ENCODE data around the gene MPDZ. TPM values are rescaled to one million over a fixed set of nuclear protein-coding genes. Genes with fewer than 3 reads are reported as not detected.

The MPDZ gene
- total and polyA plus RNA-seq, 2 of the 13 experiments (the other 11 are each of a cell fraction or from before 2014, with no cell fraction given): 12.4 to 14.7 TPM

GRCh38 chr9:13281356-13282016, 2.0 kb upstream of the MPDZ start:
- no peak overlapping the region for H3K4me3 ChIP-seq (replicated peaks in 1 of 3; ENCODE audit: insufficient read depth in 1 of 3, low read depth in 2 of 3, low read length in 3 of 3)
- no peak overlapping the region for H3K9ac ChIP-seq (ENCODE audit: insufficient read depth, low read depth, low read length)
- no peak overlapping the region for H2AFZ ChIP-seq (ENCODE audit: low read length)
- ATAC-seq (no peak), DNase-seq (ENCODE audit: low spot score) (no peak), FAIRE-seq (no peak)
- H3K27me3 ChIP-seq (ENCODE audit: control insufficient read depth in 1 of 2, insufficient read depth in 2 of 2, low read length in 2 of 2): no peaks in the 10 kb centered on the region
- 14% methylated on average over 5 of the region's 5 CpGs for WGBS (ENCODE audit: low lambda C conversion rate)
- no peak overlapping the region for H3K4me2 ChIP-seq (ENCODE audit: low read depth, low read length)
- H3K4me1 ChIP-seq (ENCODE audit: insufficient read depth, low read length): peaks cover 12% of the 10 kb centered on the region; the same call in 1 of the 2 replicates
- no TSS peak for BruUV-seq (replicated peaks)
- H4K20me1 ChIP-seq (ENCODE audit: insufficient read depth, low read length): no peaks in the 10 kb centered on the region
- H3K9me3 ChIP-seq (ENCODE audit: low read length): no peaks in the 10 kb centered on the region
- no peak overlapping the region for H3K27ac ChIP-seq (ENCODE audit: extremely low read length, insufficient read depth, low read length)
- ChIA-PET POLR2A (no interaction called here), CTCF (ENCODE audit: low intra/inter-chr PET ratio, low total read pairs) (no interaction called here)
- intact Hi-C loops (cut with micrococcal nuclease; ENCODE audit: unreplicated experiment) (no loop called here), in situ Hi-C loops (cut with HindIII; ENCODE audit: extremely low pct_ligation_motif_present, low pct_unique_long_range_greater_than_20kb) (no loop called here)
- H3K36me3 ChIP-seq (replicated peaks in 1 of 2; ENCODE audit: control insufficient read depth in 1 of 2, insufficient read depth in 2 of 2, low read length in 2 of 2): no peaks in the 10 kb centered on the region
- H3K79me2 ChIP-seq (ENCODE audit: insufficient read depth, low read length): peaks cover 3% of the 10 kb centered on the region
- no peak for TF ChIP-seq ZBTB10 (CRISPR knock-in tag; IDR thresholded peaks at IDR 0.05; ENCODE audit: borderline replicate concordance)
- no peak for TF ChIP-seq CCAR2 (optimal IDR thresholded peaks at IDR 0.05; ENCODE audit: low read depth, low read length)
- no peak for TF ChIP-seq KDM2A (CRISPR knock-in tag; IDR thresholded peaks at IDR 0.05; ENCODE audit: borderline replicate concordance, low read depth)
- TF ChIP-seq ZNF18 (CRISPR knock-in tag; IDR thresholded peaks at IDR 0.05; ENCODE audit: insufficient replicate concordance): no peak
- TF ChIP-seq ZNF446 (CRISPR knock-in tag; IDR thresholded peaks at IDR 0.05): no peak
- no peak for TF ChIP-seq ZNF713 (CRISPR knock-in tag; IDR thresholded peaks at IDR 0.05)
- TF ChIP-seq ZNF512B (CRISPR knock-in tag; IDR thresholded peaks at IDR 0.05; ENCODE audit: borderline replicate concordance): no peak
- no peak for TF ChIP-seq CENPBD1 (CRISPR knock-in tag; IDR thresholded peaks at IDR 0.05; ENCODE audit: borderline replicate concordance, low read depth)
- no peak for TF ChIP-seq NFE2L1 (CRISPR knock-in tag; IDR thresholded peaks at IDR 0.05; ENCODE audit: borderline replicate concordance)
- TF ChIP-seq KDM5A (IDR thresholded peaks at IDR 0.05; ENCODE audit: borderline replicate concordance, low read length): no peak
- no peak for TF ChIP-seq ZFYVE20 (CRISPR knock-in tag; IDR thresholded peaks at IDR 0.05; ENCODE audit: borderline replicate concordance, low read depth)
- no peak for TF ChIP-seq ZNF207 (IDR thresholded peaks at IDR 0.05; ENCODE audit: borderline replicate concordance)
- TF ChIP-seq SOX6 (IDR thresholded peaks at IDR 0.05): no peak
- TF ChIP-seq SOX6 (CRISPR knock-in tag; IDR thresholded peaks at IDR 0.05): no peak
- TF ChIP-seq ZC3H13 (CRISPR knock-in tag; IDR thresholded peaks at IDR 0.05): no peak
- TF ChIP-seq ZNF264 (CRISPR knock-in tag; IDR thresholded peaks at IDR 0.05): no peak
